Liver (tissue), 9 donors: Measurements from ENCODE around the gene RPS6KA6. TPM values are rescaled to one million over a fixed set of nuclear protein-coding genes. Genes with fewer than 3 reads are reported as not detected.

ENCODE experiments used
- DNase-seq: peaks from one replicate; pipeline ENCODE4 v3.0.0-alpha.2; 2017; ENCODE audit warnings: low spot score
- H3K27ac ChIP-seq, 2 donors: one replicate each; pipeline ENCODE4 v1.7.0; 2013; ENCODE audit warnings: inconsistent platforms in 2 of 2, low read length in 2 of 2, control low read depth in 1 of 2, low read depth in 1 of 2, mild to moderate bottlenecking in 1 of 2
- H3K27me3 ChIP-seq, 4 donors: one replicate each; pipeline versions ENCODE4 v1.6.1 to v1.7.0; 2013; ENCODE audit warnings: low read length in 3 of 4, inconsistent platforms in 1 of 4, mild to moderate bottlenecking in 1 of 4, moderate library complexity in 1 of 4; ENCODE audit not compliant: control insufficient read depth in 4 of 4, insufficient read depth in 4 of 4
- H3K36me3 ChIP-seq, 4 donors: one replicate each; pipeline versions ENCODE4 v1.6.1 to v1.7.0; 2013; ENCODE audit warnings: low read length in 3 of 4, mild to moderate bottlenecking in 3 of 4, low read depth in 1 of 4, moderate library complexity in 1 of 4; ENCODE audit not compliant: control insufficient read depth in 4 of 4, insufficient read depth in 3 of 4
- H3K4me1 ChIP-seq, 4 donors: one replicate each; pipeline versions ENCODE4 v1.6.1 to v1.7.0; 2013; ENCODE audit warnings: low read length in 3 of 4, mild to moderate bottlenecking in 3 of 4, moderate library complexity in 1 of 4; ENCODE audit not compliant: control insufficient read depth in 4 of 4, insufficient read depth in 4 of 4
- H3K4me3 ChIP-seq, 3 donors: one replicate each; pipeline versions ENCODE4 v1.6.1 to v1.7.0; 2013; ENCODE audit warnings: low read length in 3 of 3, control low read depth in 1 of 3, low read depth in 1 of 3, mild to moderate bottlenecking in 1 of 3
- H3K9ac ChIP-seq, 2 donors: one replicate each; pipeline ENCODE4 v1.7.0; 2013; ENCODE audit warnings: low read length in 2 of 2, mild to moderate bottlenecking in 2 of 2, moderate library complexity in 2 of 2, control low read depth in 1 of 2, low read depth in 1 of 2
- H3K9me3 ChIP-seq, 4 donors: one replicate each; pipeline versions ENCODE4 v1.6.1 to v1.7.0; 2013; ENCODE audit warnings: low read length in 3 of 4; ENCODE audit not compliant: control insufficient read depth in 4 of 4
- EGR1 ChIP-seq, 2 donors: IDR thresholded peaks; 2 replicates each; pipeline ENCODE4 v1.6.1; 2016 to 2018; ENCODE audit warnings: antibody characterized with exemption in 2 of 2, low read depth in 2 of 2
- FOXA1 ChIP-seq: IDR thresholded peaks from 2 replicates; pipeline ENCODE4 v1.6.1; 2016; ENCODE audit warnings: antibody characterized with exemption
- FOXA2 ChIP-seq: IDR thresholded peaks from 2 replicates; pipeline ENCODE4 v1.6.1; 2016; ENCODE audit warnings: antibody characterized with exemption
- GABPA ChIP-seq, 2 donors: IDR thresholded peaks in 1 of 2; conservative IDR thresholded peaks in 1 of 2; 2 replicates each; pipeline ENCODE4 v1.6.1; 2016; ENCODE audit warnings: antibody characterized with exemption in 2 of 2, mild to moderate bottlenecking in 1 of 2, moderate library complexity in 1 of 2
- HNF4A ChIP-seq, 2 donors: conservative IDR thresholded peaks; 2 replicates each; pipeline ENCODE4 v1.6.1; 2016; ENCODE audit warnings: antibody characterized with exemption in 2 of 2, mild to moderate bottlenecking in 2 of 2
- HNF4G ChIP-seq: IDR thresholded peaks from 2 replicates; pipeline ENCODE4 v1.6.1; 2016; ENCODE audit warnings: antibody characterized with exemption
- JUND ChIP-seq, 2 donors: IDR thresholded peaks; 2 replicates each; pipeline ENCODE4 v1.6.1; 2016; ENCODE audit warnings: antibody characterized with exemption in 2 of 2
- MAX ChIP-seq: IDR thresholded peaks from 2 replicates; pipeline ENCODE4 v1.6.1; 2016; ENCODE audit warnings: antibody characterized with exemption
- NR2F2 ChIP-seq: IDR thresholded peaks from 2 replicates; pipeline ENCODE4 v1.6.1; 2016; ENCODE audit warnings: antibody characterized with exemption
- RAD21 ChIP-seq, 2 donors: IDR thresholded peaks; 2 replicates each; pipeline ENCODE4 v1.6.1; 2016; ENCODE audit warnings: antibody characterized with exemption in 2 of 2, mild to moderate bottlenecking in 2 of 2
- RXRA ChIP-seq, 2 donors: IDR thresholded peaks; 2 replicates each; pipeline ENCODE4 v1.6.1; 2017 to 2018; ENCODE audit warnings: antibody characterized with exemption in 2 of 2, mild to moderate bottlenecking in 1 of 2
- SP1 ChIP-seq: IDR thresholded peaks from 2 replicates; pipeline ENCODE4 v1.6.1; 2018; ENCODE audit warnings: antibody characterized with exemption, mild to moderate bottlenecking
- TAF1 ChIP-seq: conservative IDR thresholded peaks from 2 replicates; pipeline ENCODE4 v1.6.1; 2016; ENCODE audit warnings: antibody characterized with exemption, mild to moderate bottlenecking
- YY1 ChIP-seq: IDR thresholded peaks from 2 replicates; pipeline ENCODE4 v1.6.1; 2016; ENCODE audit warnings: antibody characterized with exemption, mild to moderate bottlenecking
- polyA plus RNA-seq, 2 donors: library from polyadenylated mRNA; stranded (reverse) in 1 of 2; unstranded in 1 of 2; fragments of 200-250 nt in 1 of 2; fragments of >200 nt in 1 of 2; fragmentation: Nextera tagmentation in 1 of 2; extraction: Ambion mirVana in 1 of 2; gene quantifications; one replicate each; pipeline versions ENCODE4 v1.2.1 to v1.2.3, GENCODE V29; 2013 to 2015
- total RNA-seq, 2 donors: library from RNA; depleted of rRNA; stranded (reverse); fragments of >200 nt; gene quantifications; one replicate each; pipeline ENCODE4 v1.2.3, GENCODE V29; 2014
- TF ChIP-seq, protein P1 (sequence below): IDR thresholded peaks from 2 replicates; pipeline ENCODE4 v1.6.1; 2016; ENCODE audit warnings: antibody characterized with exemption
- TF ChIP-seq, protein P2 (sequence below): fragments of 150-350 bp; IDR thresholded peaks from 2 replicates; pipeline ENCODE4 v1.5.1; 2017; ENCODE audit warnings: improper control_type of control experiment, low read depth, low read length; ENCODE audit not compliant: missing input control
- TF ChIP-seq, protein P3 (sequence below): IDR thresholded peaks from 2 replicates; pipeline ENCODE4 v1.6.1; 2016; ENCODE audit warnings: antibody characterized with exemption, mild to moderate bottlenecking
- TF ChIP-seq, protein P4 (sequence below): IDR thresholded peaks from 2 replicates; pipeline ENCODE4 v1.6.1; 2016; ENCODE audit warnings: antibody characterized with exemption
- donor health status: healthy.
- donor health status: healthy.
- donor health status: healthy.
- donor health status: healthy.
- donor health status: healthy.

RPS6KA6 gene
- total and polyA plus RNA-seq, 4 donors = 0.39 to 1.9 (median 0.91) TPM

DNA sequence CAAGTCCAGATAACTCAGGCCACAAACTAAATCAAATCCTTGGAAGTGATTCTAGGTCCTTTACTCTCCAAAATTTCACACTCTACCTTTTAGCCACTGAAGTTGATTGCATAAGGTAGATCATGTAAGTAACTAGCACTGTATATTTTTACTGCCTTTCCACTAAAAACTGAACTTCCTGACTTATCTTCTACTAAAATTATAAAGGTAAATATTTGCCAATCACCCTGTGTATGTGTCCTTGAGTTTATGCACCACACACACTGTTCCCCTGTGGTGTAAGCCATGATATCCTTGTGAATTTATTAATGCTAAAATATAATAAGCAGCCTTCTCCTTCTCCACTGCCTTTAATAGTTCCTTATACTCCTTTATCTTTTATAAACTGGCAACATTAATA is 25.6 kb downstream of the RPS6KA6 start:
- no peak for DNase-seq
- no peaks in the 10 kb centered on the region for H3K36me3 ChIP-seq
- no peaks in the 10 kb centered on the region for H3K9me3 ChIP-seq
- peaks cover 0 to 4% (median 0%) of the 10 kb centered on the region in 4 donors for H3K27me3 ChIP-seq
- no peak overlapping the region for H3K27ac ChIP-seq
- no peak for TF ChIP-seq NR2F2
- TF ChIP-seq, protein P1, sequence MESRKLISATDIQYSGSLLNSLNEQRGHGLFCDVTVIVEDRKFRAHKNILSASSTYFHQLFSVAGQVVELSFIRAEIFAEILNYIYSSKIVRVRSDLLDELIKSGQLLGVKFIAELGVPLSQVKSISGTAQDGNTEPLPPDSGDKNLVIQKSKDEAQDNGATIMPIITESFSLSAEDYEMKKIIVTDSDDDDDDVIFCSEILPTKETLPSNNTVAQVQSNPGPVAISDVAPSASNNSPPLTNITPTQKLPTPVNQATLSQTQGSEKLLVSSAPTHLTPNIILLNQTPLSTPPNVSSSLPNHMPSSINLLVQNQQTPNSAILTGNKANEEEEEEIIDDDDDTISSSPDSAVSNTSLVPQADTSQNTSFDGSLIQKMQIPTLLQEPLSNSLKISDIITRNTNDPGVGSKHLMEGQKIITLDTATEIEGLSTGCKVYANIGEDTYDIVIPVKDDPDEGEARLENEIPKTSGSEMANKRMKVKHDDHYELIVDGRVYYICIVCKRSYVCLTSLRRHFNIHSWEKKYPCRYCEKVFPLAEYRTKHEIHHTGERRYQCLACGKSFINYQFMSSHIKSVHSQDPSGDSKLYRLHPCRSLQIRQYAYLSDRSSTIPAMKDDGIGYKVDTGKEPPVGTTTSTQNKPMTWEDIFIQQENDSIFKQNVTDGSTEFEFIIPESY = no peak
- TF ChIP-seq SP1 = no peak
- TF ChIP-seq, protein P2, sequence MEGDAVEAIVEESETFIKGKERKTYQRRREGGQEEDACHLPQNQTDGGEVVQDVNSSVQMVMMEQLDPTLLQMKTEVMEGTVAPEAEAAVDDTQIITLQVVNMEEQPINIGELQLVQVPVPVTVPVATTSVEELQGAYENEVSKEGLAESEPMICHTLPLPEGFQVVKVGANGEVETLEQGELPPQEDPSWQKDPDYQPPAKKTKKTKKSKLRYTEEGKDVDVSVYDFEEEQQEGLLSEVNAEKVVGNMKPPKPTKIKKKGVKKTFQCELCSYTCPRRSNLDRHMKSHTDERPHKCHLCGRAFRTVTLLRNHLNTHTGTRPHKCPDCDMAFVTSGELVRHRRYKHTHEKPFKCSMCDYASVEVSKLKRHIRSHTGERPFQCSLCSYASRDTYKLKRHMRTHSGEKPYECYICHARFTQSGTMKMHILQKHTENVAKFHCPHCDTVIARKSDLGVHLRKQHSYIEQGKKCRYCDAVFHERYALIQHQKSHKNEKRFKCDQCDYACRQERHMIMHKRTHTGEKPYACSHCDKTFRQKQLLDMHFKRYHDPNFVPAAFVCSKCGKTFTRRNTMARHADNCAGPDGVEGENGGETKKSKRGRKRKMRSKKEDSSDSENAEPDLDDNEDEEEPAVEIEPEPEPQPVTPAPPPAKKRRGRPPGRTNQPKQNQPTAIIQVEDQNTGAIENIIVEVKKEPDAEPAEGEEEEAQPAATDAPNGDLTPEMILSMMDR = no peak
- TF ChIP-seq, protein P3, sequence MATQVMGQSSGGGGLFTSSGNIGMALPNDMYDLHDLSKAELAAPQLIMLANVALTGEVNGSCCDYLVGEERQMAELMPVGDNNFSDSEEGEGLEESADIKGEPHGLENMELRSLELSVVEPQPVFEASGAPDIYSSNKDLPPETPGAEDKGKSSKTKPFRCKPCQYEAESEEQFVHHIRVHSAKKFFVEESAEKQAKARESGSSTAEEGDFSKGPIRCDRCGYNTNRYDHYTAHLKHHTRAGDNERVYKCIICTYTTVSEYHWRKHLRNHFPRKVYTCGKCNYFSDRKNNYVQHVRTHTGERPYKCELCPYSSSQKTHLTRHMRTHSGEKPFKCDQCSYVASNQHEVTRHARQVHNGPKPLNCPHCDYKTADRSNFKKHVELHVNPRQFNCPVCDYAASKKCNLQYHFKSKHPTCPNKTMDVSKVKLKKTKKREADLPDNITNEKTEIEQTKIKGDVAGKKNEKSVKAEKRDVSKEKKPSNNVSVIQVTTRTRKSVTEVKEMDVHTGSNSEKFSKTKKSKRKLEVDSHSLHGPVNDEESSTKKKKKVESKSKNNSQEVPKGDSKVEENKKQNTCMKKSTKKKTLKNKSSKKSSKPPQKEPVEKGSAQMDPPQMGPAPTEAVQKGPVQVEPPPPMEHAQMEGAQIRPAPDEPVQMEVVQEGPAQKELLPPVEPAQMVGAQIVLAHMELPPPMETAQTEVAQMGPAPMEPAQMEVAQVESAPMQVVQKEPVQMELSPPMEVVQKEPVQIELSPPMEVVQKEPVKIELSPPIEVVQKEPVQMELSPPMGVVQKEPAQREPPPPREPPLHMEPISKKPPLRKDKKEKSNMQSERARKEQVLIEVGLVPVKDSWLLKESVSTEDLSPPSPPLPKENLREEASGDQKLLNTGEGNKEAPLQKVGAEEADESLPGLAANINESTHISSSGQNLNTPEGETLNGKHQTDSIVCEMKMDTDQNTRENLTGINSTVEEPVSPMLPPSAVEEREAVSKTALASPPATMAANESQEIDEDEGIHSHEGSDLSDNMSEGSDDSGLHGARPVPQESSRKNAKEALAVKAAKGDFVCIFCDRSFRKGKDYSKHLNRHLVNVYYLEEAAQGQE = no peak
- no peak for TF ChIP-seq HNF4A (conservative IDR thresholded peaks at IDR 0.05)
- TF ChIP-seq HNF4G = no peak
- no peak for TF ChIP-seq RAD21 (IDR thresholded peaks at IDR 0.05)
- no peak for TF ChIP-seq FOXA2
- no peak for TF ChIP-seq JUND (IDR thresholded peaks at IDR 0.05)
- no peak for TF ChIP-seq GABPA (IDR thresholded peaks at IDR 0.05 in 1 of 2, conservative IDR thresholded peaks at IDR 0.05 in 1 of 2)
- no peak for TF ChIP-seq TAF1
- TF ChIP-seq MAX = no peak
- TF ChIP-seq FOXA1 = no peak
- TF ChIP-seq EGR1 (IDR thresholded peaks at IDR 0.05; ENCODE audit: low read depth in 2 of 2) = no peak
- no peak for TF ChIP-seq RXRA (IDR thresholded peaks at IDR 0.05)
- TF ChIP-seq, protein P4, sequence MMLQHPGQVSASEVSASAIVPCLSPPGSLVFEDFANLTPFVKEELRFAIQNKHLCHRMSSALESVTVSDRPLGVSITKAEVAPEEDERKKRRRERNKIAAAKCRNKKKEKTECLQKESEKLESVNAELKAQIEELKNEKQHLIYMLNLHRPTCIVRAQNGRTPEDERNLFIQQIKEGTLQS = no peak
- H3K9ac ChIP-seq = no peak overlapping the region
- no peak overlapping the region for H3K4me3 ChIP-seq
- H3K4me1 ChIP-seq = no peaks in the 10 kb centered on the region

GRCh38 chrX:84161641-84162040 is 26.4 kb downstream of the RPS6KA6 start:
- no peaks in the 10 kb centered on the region for H3K9me3 ChIP-seq
- H3K4me1 ChIP-seq = no peaks in the 10 kb centered on the region
- H3K4me3 ChIP-seq = no peak overlapping the region
- no peak overlapping the region for H3K9ac ChIP-seq
- no peaks in the 10 kb centered on the region for H3K36me3 ChIP-seq
- no peak overlapping the region for H3K27ac ChIP-seq
- peaks cover 0 to 4% (median 0%) of the 10 kb centered on the region in 4 donors for H3K27me3 ChIP-seq
- no peak for DNase-seq
- TF ChIP-seq YY1 = no peak
- no peak for TF ChIP-seq NR2F2
- TF ChIP-seq, protein P4 = no peak
- TF ChIP-seq, protein P1 = no peak
- TF ChIP-seq MAX = no peak
- TF ChIP-seq, protein P2 = no peak
